Neural progenitor cell (in vitro differentiated cells): ENCODE data around the gene IGFN1. TPM values are rescaled to one million over a fixed set of nuclear protein-coding genes. Genes with fewer than 3 reads are reported as not detected.
"Not testable (repeated sequence)": the region's sequence is repeated elsewhere in the genome, so short reads cannot be mapped to it uniquely, and the experiment has no call there.

ENCODE experiments used
- DNase-seq: peaks from one replicate; pipeline ENCODE4 v3.0.0-alpha.2; 2016; ENCODE audit warnings: low spot score
- H2AFZ ChIP-seq: fragments of 200-600 bp; sonication (generic); replicated peaks from 2 replicates; pipeline ENCODE4 v1.6.1; 2016; ENCODE audit warnings: antibody characterized with exemption
- H3F3A ChIP-seq: fragments of 200-600 bp; sonication (generic); 2 replicates; pipeline ENCODE4 v1.6.1; 2016; ENCODE audit warnings: antibody characterized with exemption, low read depth
- H3K27ac ChIP-seq: fragments of 200-600 bp; sonication (generic); 2 replicates; pipeline ENCODE4 v1.5.1; 2016; ENCODE audit warnings: mild to moderate bottlenecking
- H3K27me3 ChIP-seq: fragments of 200-600 bp; sonication (generic); 2 replicates; pipeline ENCODE4 v1.6.1; 2016; ENCODE audit warnings: mild to moderate bottlenecking, moderate library complexity
- H3K36me3 ChIP-seq: fragments of 200-600 bp; sonication (generic); 2 replicates; pipeline ENCODE4 v1.5.1; 2016
- H3K4me1 ChIP-seq: fragments of 200-600 bp; sonication (generic); 2 replicates; pipeline ENCODE4 v1.6.1; 2016; ENCODE audit warnings: mixed run types
- H3K4me2 ChIP-seq: fragments of 200-600 bp; sonication (generic); 2 replicates; pipeline ENCODE4 v1.6.1; 2016
- H3K4me3 ChIP-seq: fragments of 200-600 bp; sonication (generic); 2 replicates; pipeline ENCODE4 v1.5.1; 2016
- H3K79me2 ChIP-seq: fragments of 200-600 bp; sonication (generic); 2 replicates; pipeline ENCODE4 v1.6.1; 2016; ENCODE audit warnings: low read depth
- H3K9ac ChIP-seq: fragments of 200-600 bp; sonication (generic); 2 replicates; pipeline ENCODE4 v1.6.1; 2016
- H3K9me3 ChIP-seq: fragments of 200-600 bp; sonication (generic); 2 replicates; pipeline ENCODE4 v1.5.1; 2016; ENCODE audit warnings: low read depth
- H4K20me1 ChIP-seq: fragments of 200-600 bp; sonication (generic); 2 replicates; pipeline ENCODE4 v1.6.1; 2016; ENCODE audit warnings: low read depth
- H3K27ac Mint-ChIP-seq: 3 replicates; pipeline ENCODE4 v1.8.0; 2021; ENCODE audit warnings: mixed read lengths
- H3K27me3 Mint-ChIP-seq: 2 replicates; pipeline ENCODE4 v1.8.0; 2022; ENCODE audit warnings: low read depth, mild to moderate bottlenecking, inconsistent platforms, moderate library complexity, mixed read lengths; ENCODE audit not compliant: insufficient read depth
- H3K36me3 Mint-ChIP-seq: 3 replicates; pipeline ENCODE4 v1.8.0; 2021; ENCODE audit warnings: mixed read lengths
- H3K4me1 Mint-ChIP-seq: 3 replicates; pipeline ENCODE4 v1.8.0; 2021; ENCODE audit warnings: mixed read lengths
- H3K4me3 Mint-ChIP-seq: 3 replicates; pipeline ENCODE4 v1.8.0; 2021; ENCODE audit warnings: mild to moderate bottlenecking, moderate library complexity, mixed read lengths
- H3K9me3 Mint-ChIP-seq: 3 replicates; pipeline ENCODE4 v1.8.0; 2020; ENCODE audit warnings: mixed read lengths
- EZH2 ChIP-seq: fragments of 200-600 bp; sonication (generic); IDR thresholded peaks from 2 replicates; pipeline ENCODE4 v1.6.1; 2017; ENCODE audit warnings: antibody characterized with exemption, mild to moderate bottlenecking, moderate library complexity
- EZH2phosphoT487 ChIP-seq: fragments of 200-600 bp; sonication (generic); IDR thresholded peaks from 2 replicates; pipeline ENCODE4 v1.6.1; 2017; ENCODE audit warnings: antibody characterized with exemption
- total RNA-seq: library from RNA; depleted of rRNA; stranded (reverse); fragments of >200 nt; gene quantifications from 2 replicates; pipeline ENCODE4 v1.2.3, GENCODE V29; 2015; ENCODE audit warnings: low replicate concordance
- TF ChIP-seq, protein P1 (sequence below): fragments of 200-600 bp; sonication (generic); IDR thresholded peaks from 2 replicates; pipeline ENCODE4 v1.5.1; 2017; ENCODE audit warnings: antibody characterized with exemption, mild to moderate bottlenecking

IGFN1 gene
- total RNA-seq, 1 donor from 2014 or later = not detected

DNA sequence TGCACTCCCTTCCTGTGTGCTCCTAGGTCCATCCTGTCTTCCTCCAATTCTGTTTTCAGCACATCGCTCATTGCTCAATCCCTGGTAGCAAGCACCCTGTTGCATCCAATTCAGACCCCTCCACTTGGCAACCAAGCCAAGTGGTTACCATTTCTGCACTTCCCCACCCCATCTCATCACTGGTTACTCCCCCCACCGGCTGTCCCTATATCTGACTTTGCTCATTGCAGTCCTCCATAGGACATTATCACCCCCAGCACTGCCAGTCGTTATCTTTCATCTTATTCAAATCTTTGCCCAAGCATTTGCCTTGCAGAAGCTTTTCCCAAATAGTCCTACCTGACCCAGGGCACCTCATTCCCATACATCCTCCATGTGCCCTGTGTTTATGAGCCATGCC is 34.3 kb upstream of the IGFN1 start:
- Mint-ChIP-seq H3K9me3 (no peaks in the 10 kb centered on the region), H3K36me3 (peaks cover 4% of the 10 kb centered on the region), H3K27ac (no peak overlapping the region), H3K4me3 (no peak overlapping the region), H3K27me3 (peaks cover 4% of the 10 kb centered on the region), H3K4me1 (peaks cover 19% of the 10 kb centered on the region)
- Histone ChIP-seq H3K4me2 (no peak overlapping the region), H4K20me1 (peaks cover 20% of the 10 kb centered on the region), H3K9ac (no peak overlapping the region), H3K9me3 (no peaks in the 10 kb centered on the region), H3F3A (no peaks in the 10 kb centered on the region), H3K36me3 (no peaks in the 10 kb centered on the region), H3K27ac (no peak overlapping the region), H2AFZ (no peak overlapping the region), H3K27me3 (no peaks in the 10 kb centered on the region), H3K79me2 (peaks cover 27% of the 10 kb centered on the region), H3K4me1 (peaks cover 9% of the 10 kb centered on the region), H3K4me3 (no peak overlapping the region)
- TF ChIP-seq EZH2 = no peak
- DNase-seq = no peak

DNA sequence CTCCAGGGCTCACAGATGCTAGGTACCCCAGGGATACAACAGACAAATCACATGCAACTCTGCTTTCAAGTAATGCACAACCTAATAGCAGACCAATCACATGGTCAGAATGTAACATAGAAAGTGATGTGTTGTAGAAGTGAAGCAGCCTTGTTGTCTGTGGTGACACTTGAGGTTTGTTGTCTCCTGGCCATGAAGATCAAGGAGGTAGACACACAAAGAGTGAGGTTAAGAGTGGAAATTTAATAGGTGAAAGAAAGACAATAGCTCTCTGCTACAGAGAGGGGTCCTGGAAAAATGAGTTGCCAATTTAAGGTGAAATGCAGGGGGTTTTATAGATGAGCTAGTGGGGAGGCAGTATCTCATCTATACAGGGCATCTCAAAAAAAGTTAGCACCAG is 33.8 kb upstream of the IGFN1 start:
- Histone ChIP-seq H3K4me2 (no peak overlapping the region), H2AFZ (no peak overlapping the region), H3K9me3 (no peaks in the 10 kb centered on the region), H3F3A (no peaks in the 10 kb centered on the region), H3K4me3 (no peak overlapping the region), H4K20me1 (peaks cover 20% of the 10 kb centered on the region), H3K4me1 (peaks cover 9% of the 10 kb centered on the region), H3K27ac (no peak overlapping the region), H3K27me3 (no peaks in the 10 kb centered on the region), H3K36me3 (no peaks in the 10 kb centered on the region), H3K79me2 (peaks cover 22% of the 10 kb centered on the region), H3K9ac (no peak overlapping the region)
- peaks cover 4% of the 10 kb centered on the region for H3K27me3 Mint-ChIP-seq
- peaks cover 2% of the 10 kb centered on the region for H3K36me3 Mint-ChIP-seq
- DNase-seq = no peak
- no peak for TF ChIP-seq EZH2phosphoT487
- TF ChIP-seq EZH2 = no peak
- TF ChIP-seq, protein P1, sequence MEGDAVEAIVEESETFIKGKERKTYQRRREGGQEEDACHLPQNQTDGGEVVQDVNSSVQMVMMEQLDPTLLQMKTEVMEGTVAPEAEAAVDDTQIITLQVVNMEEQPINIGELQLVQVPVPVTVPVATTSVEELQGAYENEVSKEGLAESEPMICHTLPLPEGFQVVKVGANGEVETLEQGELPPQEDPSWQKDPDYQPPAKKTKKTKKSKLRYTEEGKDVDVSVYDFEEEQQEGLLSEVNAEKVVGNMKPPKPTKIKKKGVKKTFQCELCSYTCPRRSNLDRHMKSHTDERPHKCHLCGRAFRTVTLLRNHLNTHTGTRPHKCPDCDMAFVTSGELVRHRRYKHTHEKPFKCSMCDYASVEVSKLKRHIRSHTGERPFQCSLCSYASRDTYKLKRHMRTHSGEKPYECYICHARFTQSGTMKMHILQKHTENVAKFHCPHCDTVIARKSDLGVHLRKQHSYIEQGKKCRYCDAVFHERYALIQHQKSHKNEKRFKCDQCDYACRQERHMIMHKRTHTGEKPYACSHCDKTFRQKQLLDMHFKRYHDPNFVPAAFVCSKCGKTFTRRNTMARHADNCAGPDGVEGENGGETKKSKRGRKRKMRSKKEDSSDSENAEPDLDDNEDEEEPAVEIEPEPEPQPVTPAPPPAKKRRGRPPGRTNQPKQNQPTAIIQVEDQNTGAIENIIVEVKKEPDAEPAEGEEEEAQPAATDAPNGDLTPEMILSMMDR = no peak
- H3K4me1 Mint-ChIP-seq = peaks cover 19% of the 10 kb centered on the region
- H3K9me3 Mint-ChIP-seq = no peaks in the 10 kb centered on the region
- no peak overlapping the region for H3K4me3 Mint-ChIP-seq
- H3K27ac Mint-ChIP-seq = no peak overlapping the region

DNA sequence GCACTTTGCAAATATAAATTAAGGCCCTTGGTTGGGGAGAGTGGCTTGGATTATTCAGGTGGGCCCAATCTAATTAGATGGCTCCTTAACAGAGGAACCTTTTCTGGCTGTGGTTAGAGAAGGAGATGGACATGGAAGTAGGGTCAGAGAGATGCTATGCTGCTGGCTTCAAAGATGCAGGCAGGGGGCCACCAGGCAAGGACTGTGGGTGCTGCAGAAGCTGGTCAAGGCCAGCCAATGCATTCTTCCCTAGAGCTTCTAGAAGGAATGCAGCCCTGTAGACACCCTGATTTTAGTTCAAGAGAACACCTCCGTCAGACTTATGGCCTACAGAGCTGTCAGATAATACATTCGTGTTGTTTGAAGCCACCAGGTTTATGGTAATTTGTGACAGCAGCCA is 32.7 kb upstream of the IGFN1 start:
- H3K4me1 ChIP-seq = peaks cover 5% of the 10 kb centered on the region
- no peak for DNase-seq

DNA sequence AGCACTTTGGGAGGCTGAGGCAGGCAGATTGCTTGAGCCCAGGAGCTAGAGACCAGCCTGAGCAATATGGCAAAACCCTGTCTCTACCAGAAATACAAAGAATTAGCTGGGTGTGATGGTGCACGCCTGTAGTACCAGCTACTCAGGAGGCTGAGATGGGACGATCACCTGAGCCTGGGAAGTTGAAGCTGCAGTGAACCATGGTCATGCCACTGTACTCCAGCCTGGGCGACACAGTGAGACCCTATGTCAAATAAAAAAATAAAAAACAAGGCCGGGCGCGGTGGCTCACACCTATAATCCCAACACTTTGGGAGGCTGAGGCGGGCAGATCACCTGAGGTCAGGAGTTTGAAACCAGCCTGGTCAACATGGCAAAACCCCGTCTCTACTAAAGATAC is 27.6 kb upstream of the IGFN1 start:
- not testable (repeated sequence) for H3F3A ChIP-seq, H3K4me3 ChIP-seq, H4K20me1 ChIP-seq, DNase-seq, H3K9ac ChIP-seq, H3K27ac ChIP-seq, H3K4me1 Mint-ChIP-seq, H3K27ac Mint-ChIP-seq, H3K27me3 Mint-ChIP-seq, H3K36me3 ChIP-seq, H3K4me2 ChIP-seq, H2AFZ ChIP-seq, H3K9me3 ChIP-seq, H3K4me3 Mint-ChIP-seq, H3K9me3 Mint-ChIP-seq, H3K4me1 ChIP-seq, H3K79me2 ChIP-seq, H3K27me3 ChIP-seq, H3K36me3 Mint-ChIP-seq

More for the DNA sequence above, 32.7 kb upstream of the IGFN1 start:
- Histone ChIP-seq H3K4me3 (no peak overlapping the region), H3K36me3 (no peaks in the 10 kb centered on the region), H3F3A (no peaks in the 10 kb centered on the region), H2AFZ (no peak overlapping the region), H3K4me2 (no peak overlapping the region), H3K9me3 (no peaks in the 10 kb centered on the region), H4K20me1 (peaks cover 8% of the 10 kb centered on the region), H3K79me2 (peaks cover 12% of the 10 kb centered on the region), H3K9ac (no peak overlapping the region), H3K27ac (no peak overlapping the region), H3K27me3 (no peaks in the 10 kb centered on the region)
- Mint-ChIP-seq H3K36me3 (no peaks in the 10 kb centered on the region), H3K4me1 (peaks cover 12% of the 10 kb centered on the region), H3K4me3 (no peak overlapping the region), H3K9me3 (no peaks in the 10 kb centered on the region), H3K27ac (no peak overlapping the region), H3K27me3 (peaks cover 4% of the 10 kb centered on the region)
- TF ChIP-seq EZH2 (no peak), EZH2phosphoT487 (no peak)
- TF ChIP-seq, protein P1 = no peak
